Dermis blood vessel endothelial cell (primary cell): ENCODE data around the gene IL17B. TPM values are rescaled to one million over a fixed set of nuclear protein-coding genes. Genes with fewer than 3 reads are reported as not detected.

ENCODE experiments used
- DNase-seq: peaks from one replicate; pipeline ENCODE4 v3.0.0; 2010
- total RNA-seq: library from RNA; depleted of rRNA; stranded (reverse); fragments of >200 nt; gene quantifications from 2 replicates; pipeline ENCODE4 v1.2.3, GENCODE V29; 2014

Gene IL17B
- total RNA-seq, 1 donor from 2014 or later = not detected

DNA sequence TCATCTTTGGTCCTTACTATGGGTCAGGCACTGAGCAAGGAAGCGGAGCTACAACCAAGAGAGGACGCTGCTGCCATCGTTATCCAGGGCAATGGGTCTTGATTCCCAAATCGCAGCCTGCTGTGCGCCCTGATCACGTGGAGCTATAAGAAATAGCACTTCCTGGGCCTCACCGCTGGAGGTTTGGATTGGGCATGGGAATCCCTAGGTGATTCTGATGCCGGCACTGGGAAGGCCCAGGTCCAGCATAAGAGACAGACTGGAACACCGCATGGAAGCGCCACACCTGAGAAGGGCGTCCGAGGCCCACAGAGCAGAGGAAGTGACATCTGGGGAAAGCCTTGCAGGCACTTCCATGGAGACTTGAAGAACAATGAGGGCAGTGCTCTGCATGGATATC, 3.0 kb downstream of the IL17B start:
- no peak for DNase-seq

DNA sequence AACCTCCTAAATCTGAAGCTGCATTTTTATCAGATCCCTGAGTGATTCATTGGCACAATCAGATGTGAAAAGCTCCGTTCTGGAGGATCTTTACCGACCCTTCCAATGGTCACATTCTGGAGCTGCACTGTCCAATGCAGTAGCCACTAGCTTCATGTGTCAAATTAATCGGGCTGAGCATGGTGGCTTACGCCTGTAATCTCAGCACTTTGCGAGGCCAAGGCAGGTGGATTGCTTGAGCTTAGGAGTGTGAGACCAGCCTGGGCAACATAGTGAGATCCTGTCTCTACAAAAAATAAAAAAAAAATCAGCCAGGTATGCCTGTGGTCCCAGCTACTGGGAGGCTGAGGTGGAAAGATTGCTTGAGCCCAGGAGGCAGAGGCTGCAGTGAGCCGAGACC, 3.7 kb downstream of the IL17B start:
- DNase-seq = no peak

DNA sequence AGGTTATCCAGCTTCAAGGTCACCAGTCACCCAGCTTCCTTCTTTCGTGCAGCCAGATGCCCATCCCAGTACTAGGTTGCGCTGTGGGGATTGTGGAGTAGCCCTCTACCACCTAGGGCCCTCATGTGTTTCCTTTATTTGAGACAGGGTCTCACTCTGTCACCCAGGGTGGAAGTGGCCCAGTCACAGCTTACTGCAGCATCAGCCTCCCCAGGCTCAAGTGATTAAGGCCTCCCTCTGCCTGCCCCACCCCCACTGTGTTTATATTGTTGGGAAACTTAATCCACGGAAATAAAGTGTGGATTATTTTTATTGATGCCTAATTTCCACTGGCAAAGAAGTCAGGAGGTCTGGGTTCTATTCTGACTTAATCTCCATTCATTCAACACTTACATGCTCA, 4.3 kb downstream of the IL17B start:
- no peak for DNase-seq

DNA sequence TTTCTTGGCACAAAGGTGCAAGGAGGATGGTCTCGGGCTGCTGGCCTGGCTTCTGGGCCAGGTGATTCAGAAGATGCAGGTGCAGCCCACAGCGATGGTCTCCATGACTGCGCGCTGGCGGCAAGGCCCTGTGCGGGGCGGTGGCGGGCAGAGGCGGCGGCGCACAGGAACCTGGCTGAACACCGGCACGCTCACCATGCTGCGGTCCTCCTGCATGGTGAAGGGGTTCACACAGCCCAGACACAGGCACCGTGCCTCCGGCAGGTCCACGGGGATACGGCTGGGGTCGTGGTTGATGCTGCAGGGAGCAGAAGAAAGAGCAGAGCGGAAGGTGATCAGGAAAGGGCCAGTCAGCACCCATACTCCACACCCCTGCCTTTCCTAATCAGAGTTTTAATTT, 4.8 kb downstream of the IL17B start:
- DNase-seq = no peak

DNA sequence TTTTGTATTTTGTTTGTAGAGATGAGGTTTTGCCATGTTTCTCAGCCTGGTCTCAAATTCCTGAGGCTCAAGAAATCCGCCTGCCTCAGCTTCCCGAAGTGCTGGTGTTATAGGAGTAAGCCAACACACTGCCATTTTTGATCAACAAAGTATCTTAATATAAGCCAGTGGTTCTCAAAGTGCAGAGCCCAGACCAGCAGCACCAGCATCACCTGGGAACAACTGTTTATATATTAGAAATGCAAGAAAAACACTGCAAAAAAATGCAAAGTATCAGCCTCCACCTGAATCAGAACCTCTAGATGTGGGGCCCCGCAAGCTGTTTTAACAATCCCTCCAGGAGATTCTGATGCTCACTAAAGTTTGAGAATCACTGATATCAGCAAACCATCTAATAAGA, 6.2 kb downstream of the IL17B start:
- DNase-seq = no peak

- no peak for DNase-seq
These were observed 6.9 kb downstream of the IL17B start for GRCh38 chr5:149372076-149372795.

DNA sequence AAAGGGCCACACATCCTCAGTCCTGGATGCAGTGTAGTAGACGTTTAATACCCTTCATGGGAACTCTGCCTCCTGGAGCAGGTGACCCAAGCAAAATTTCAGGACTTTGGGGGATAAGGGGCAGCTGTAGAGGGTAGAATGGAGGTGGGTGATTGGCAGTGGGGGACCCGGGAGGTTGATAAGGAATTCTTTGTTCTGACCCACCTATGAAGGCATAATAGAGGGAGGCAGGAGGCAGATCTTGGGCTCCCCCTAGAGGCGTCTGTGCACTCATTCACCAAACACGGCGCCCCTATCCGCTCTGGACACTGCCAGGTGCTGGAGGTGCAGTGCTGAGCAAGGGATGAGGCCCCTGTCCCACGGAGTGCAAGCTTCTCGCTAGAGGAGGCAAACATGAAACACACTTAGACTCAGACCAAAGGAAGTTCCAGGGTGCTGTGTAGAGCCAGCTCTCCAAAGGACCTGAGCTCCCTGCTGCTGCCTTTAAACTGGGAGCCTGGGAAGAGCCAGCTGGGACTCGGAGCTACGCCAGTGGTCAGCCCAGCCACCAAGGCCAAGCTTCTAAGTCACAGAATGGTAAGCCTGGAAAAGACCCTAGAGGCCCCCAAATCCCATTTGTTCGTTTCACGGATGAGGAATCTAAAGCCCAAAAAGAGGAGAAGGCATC, 7.7 kb downstream of the IL17B start:
- peak; percentile 82 for DNase-seq

- peak; percentile 26 for DNase-seq
These were observed 8.2 kb downstream of the IL17B start for GRCh38 chr5:149370878-149371277.

GRCh38 chr5:149367972-149368645, 11.0 kb downstream of the IL17B start:
- DNase-seq = no peak

GRCh38 chr5:149367249-149367971, 11.7 kb downstream of the IL17B start:
- peak; percentile 83 for DNase-seq

DNA sequence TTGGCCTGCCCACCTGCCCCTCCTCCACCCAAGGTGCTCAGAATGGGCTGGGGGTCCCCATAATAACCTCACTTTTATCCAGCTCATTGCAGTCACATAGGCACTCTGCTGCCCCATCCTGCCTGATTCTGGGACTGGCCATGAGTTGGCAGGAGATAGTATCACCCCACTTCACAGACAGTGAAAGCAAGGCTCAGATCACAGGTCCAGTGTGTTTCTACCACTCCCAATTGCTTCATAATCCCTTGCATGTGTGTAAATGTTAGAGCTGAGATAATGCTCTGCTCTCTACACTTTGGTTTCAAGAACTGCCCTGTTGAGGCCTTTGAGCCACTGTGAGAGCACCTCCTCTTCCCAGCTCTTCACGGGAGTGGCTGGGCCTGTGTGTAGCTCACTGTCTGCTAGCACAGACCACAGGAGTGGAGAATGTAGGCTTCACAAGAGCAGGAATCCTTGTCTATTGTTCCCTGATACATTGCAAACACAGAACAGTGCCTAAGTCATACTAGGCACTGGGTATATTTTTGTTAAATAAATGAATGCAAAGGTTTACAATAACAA, 12.8 kb downstream of the IL17B start:
- DNase-seq = no peak

DNA sequence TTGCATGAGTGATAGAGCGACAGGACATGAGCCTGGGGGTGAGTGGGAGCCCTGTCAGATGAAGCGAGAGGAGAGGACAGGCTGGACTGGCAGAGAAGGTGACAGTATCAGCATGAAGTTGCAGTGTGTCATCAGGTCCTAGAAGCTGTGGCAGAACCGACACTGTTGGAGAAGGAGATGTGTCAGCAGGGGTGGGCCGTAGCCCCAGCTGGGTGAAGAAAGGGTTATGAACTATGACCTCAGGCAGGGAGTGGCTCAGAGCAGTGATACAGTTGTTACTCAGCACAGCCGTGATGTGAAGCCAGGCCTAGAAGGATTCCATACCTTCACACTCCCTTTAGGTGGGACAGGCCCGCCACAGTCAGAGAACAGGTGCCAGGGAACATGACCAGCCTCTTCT, 13.7 kb downstream of the IL17B start:
- no peak for DNase-seq

DNA sequence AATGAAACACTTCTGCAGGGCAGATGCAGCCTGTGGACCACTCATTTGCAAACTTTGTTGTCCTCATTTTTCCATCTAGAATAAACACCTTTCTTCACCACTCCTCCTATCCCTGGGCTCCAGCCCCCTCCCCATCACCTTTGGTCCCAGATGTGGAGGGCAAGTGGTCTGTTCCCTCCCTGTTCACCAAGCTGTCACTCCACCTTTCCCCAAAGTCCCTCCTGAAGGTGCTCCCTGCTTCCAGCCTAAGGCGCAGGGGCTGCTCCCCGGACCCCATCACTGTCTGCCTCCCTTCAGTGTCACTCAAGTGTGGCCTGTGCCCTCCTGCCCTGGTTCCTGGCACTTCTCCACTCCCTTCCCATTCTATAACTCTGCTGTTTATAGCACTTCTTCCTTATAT, 14.4 kb downstream of the IL17B start:
- DNase-seq = no peak

GRCh38 chr5:149363936-149364335, 15.2 kb downstream of the IL17B start:
- DNase-seq = no peak

DNA sequence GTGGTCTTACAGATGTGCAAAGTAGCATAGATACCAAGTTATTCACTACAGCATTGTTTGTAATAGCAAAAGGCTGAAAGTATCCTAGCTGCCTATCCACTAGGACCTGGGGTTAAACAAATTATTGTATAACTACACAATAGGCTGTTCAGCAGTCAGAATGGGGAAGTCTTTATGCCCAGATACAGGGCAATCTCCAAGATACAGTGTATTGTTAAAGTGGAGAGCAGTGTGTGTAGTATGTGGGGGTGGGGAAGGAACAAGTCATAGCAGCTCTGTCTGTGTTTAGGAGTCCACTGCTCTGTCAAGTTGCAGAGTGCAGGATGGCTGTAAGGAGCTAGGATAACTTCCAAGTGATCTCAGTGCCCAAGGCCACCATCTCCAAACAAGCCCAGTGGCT, 15.7 kb downstream of the IL17B start:
- no peak for DNase-seq

- DNase-seq = no peak
These were observed 16.6 kb downstream of the IL17B start for GRCh38 chr5:149362541-149362940.

- no peak for DNase-seq
These were observed 18.8 kb downstream of the IL17B start for GRCh38 chr5:149360272-149360671.

GRCh38 chr5:149358868-149359495, 20.1 kb downstream of the IL17B start:
- DNase-seq = no peak

DNA sequence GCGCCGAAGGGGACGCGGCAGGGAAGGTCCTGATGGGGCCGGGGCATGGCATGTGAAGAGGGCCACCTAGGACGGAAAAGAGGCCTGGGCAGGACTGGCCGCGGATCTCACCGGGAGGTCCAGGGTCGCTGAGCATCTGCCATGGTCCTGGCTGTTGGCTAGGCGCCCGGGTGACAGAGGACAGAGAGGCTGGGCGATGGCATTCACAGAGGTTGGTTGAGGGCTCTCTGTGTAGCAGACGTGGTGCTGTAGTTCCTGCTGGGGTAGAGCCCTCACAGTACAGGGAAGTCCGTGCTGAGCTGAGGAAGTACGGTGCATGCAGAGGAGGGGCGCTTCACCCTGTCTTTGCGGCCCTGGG, 20.8 kb downstream of the IL17B start:
- peak; percentile 26 for DNase-seq

GRCh38 chr5:149357370-149358293, 21.5 kb downstream of the IL17B start, which contains the start of gene PCYOX1L:
Gene PCYOX1L, plus strand, starts transcription at chr5:149358046. Its CDS starts 23 bp downstream, at chr5:149358069.
- peak; percentile 96 for DNase-seq

- no peak for DNase-seq
These were observed 22.7 kb downstream of the IL17B start for GRCh38 chr5:149356391-149356790.
